Neural progenitor cell (in vitro differentiated cells): ENCODE measurements around the gene SYTL2. TPM values are rescaled to one million over a fixed set of nuclear protein-coding genes. Genes with fewer than 3 reads are reported as not detected.

Source experiments
- DNase-seq: peaks from one replicate; pipeline ENCODE4 v3.0.0-alpha.2; 2016; ENCODE audit warnings: low spot score
- H2AFZ ChIP-seq: fragments of 200-600 bp; sonication (generic); replicated peaks from 2 replicates; pipeline ENCODE4 v1.6.1; 2016; ENCODE audit warnings: antibody characterized with exemption
- H3F3A ChIP-seq: fragments of 200-600 bp; sonication (generic); 2 replicates; pipeline ENCODE4 v1.6.1; 2016; ENCODE audit warnings: antibody characterized with exemption, low read depth
- H3K27ac ChIP-seq: fragments of 200-600 bp; sonication (generic); 2 replicates; pipeline ENCODE4 v1.5.1; 2016; ENCODE audit warnings: mild to moderate bottlenecking
- H3K27me3 ChIP-seq: fragments of 200-600 bp; sonication (generic); 2 replicates; pipeline ENCODE4 v1.6.1; 2016; ENCODE audit warnings: mild to moderate bottlenecking, moderate library complexity
- H3K36me3 ChIP-seq: fragments of 200-600 bp; sonication (generic); 2 replicates; pipeline ENCODE4 v1.5.1; 2016
- H3K4me1 ChIP-seq: fragments of 200-600 bp; sonication (generic); 2 replicates; pipeline ENCODE4 v1.6.1; 2016; ENCODE audit warnings: mixed run types
- H3K4me2 ChIP-seq: fragments of 200-600 bp; sonication (generic); 2 replicates; pipeline ENCODE4 v1.6.1; 2016
- H3K4me3 ChIP-seq: fragments of 200-600 bp; sonication (generic); 2 replicates; pipeline ENCODE4 v1.5.1; 2016
- H3K79me2 ChIP-seq: fragments of 200-600 bp; sonication (generic); 2 replicates; pipeline ENCODE4 v1.6.1; 2016; ENCODE audit warnings: low read depth
- H3K9ac ChIP-seq: fragments of 200-600 bp; sonication (generic); 2 replicates; pipeline ENCODE4 v1.6.1; 2016
- H3K9me3 ChIP-seq: fragments of 200-600 bp; sonication (generic); 2 replicates; pipeline ENCODE4 v1.5.1; 2016; ENCODE audit warnings: low read depth
- H4K20me1 ChIP-seq: fragments of 200-600 bp; sonication (generic); 2 replicates; pipeline ENCODE4 v1.6.1; 2016; ENCODE audit warnings: low read depth
- H3K27ac Mint-ChIP-seq: 3 replicates; pipeline ENCODE4 v1.8.0; 2021; ENCODE audit warnings: mixed read lengths
- H3K27me3 Mint-ChIP-seq: 2 replicates; pipeline ENCODE4 v1.8.0; 2022; ENCODE audit warnings: low read depth, mild to moderate bottlenecking, inconsistent platforms, moderate library complexity, mixed read lengths; ENCODE audit not compliant: insufficient read depth
- H3K36me3 Mint-ChIP-seq: 3 replicates; pipeline ENCODE4 v1.8.0; 2021; ENCODE audit warnings: mixed read lengths
- H3K4me1 Mint-ChIP-seq: 3 replicates; pipeline ENCODE4 v1.8.0; 2021; ENCODE audit warnings: mixed read lengths
- H3K4me3 Mint-ChIP-seq: 3 replicates; pipeline ENCODE4 v1.8.0; 2021; ENCODE audit warnings: mild to moderate bottlenecking, moderate library complexity, mixed read lengths
- H3K9me3 Mint-ChIP-seq: 3 replicates; pipeline ENCODE4 v1.8.0; 2020; ENCODE audit warnings: mixed read lengths
- CTCF ChIP-seq: fragments of 200-600 bp; sonication (generic); IDR thresholded peaks from 2 replicates; pipeline ENCODE4 v1.5.1; 2017; ENCODE audit warnings: antibody characterized with exemption, mild to moderate bottlenecking
- EZH2 ChIP-seq: fragments of 200-600 bp; sonication (generic); IDR thresholded peaks from 2 replicates; pipeline ENCODE4 v1.6.1; 2017; ENCODE audit warnings: antibody characterized with exemption, mild to moderate bottlenecking, moderate library complexity
- EZH2phosphoT487 ChIP-seq: fragments of 200-600 bp; sonication (generic); IDR thresholded peaks from 2 replicates; pipeline ENCODE4 v1.6.1; 2017; ENCODE audit warnings: antibody characterized with exemption
- total RNA-seq: library from RNA; depleted of rRNA; stranded (reverse); fragments of >200 nt; gene quantifications from 2 replicates; pipeline ENCODE4 v1.2.3, GENCODE V29; 2015; ENCODE audit warnings: low replicate concordance

Gene SYTL2
- total RNA-seq, 1 donor from 2014 or later: 34.1 TPM

GRCh38 chr11:85801527-85801926, 9.4 kb downstream of the SYTL2 start:
- no peak overlapping the region for H3K4me3 ChIP-seq
- no peaks in the 10 kb centered on the region for H3K9me3 ChIP-seq
- Mint-ChIP-seq H3K9me3 (no peaks in the 10 kb centered on the region), H3K4me3 (no peak overlapping the region), H3K36me3 (no peaks in the 10 kb centered on the region), H3K27ac (no peak overlapping the region), H3K27me3 (peaks cover 3% of the 10 kb centered on the region), H3K4me1 (no peaks in the 10 kb centered on the region)
- H2AFZ ChIP-seq: no peak overlapping the region
- no peak overlapping the region for H3K9ac ChIP-seq
- no peak for DNase-seq
- H3F3A ChIP-seq: no peaks in the 10 kb centered on the region
- no peaks in the 10 kb centered on the region for H3K4me1 ChIP-seq
- no peak overlapping the region for H3K4me2 ChIP-seq
- H4K20me1 ChIP-seq: no peaks in the 10 kb centered on the region
- no peaks in the 10 kb centered on the region for H3K27me3 ChIP-seq
- TF ChIP-seq CTCF: no peak
- no peak for TF ChIP-seq EZH2phosphoT487
- no peak for TF ChIP-seq EZH2
- H3K79me2 ChIP-seq: no peaks in the 10 kb centered on the region
- no peak overlapping the region for H3K27ac ChIP-seq
- no peaks in the 10 kb centered on the region for H3K36me3 ChIP-seq

- H3K4me3 Mint-ChIP-seq: no peak overlapping the region
- H3K4me2 ChIP-seq: no peak overlapping the region
Measured at GRCh38 chr11:85800595-85801342, 10.2 kb downstream of the SYTL2 start.

DNA sequence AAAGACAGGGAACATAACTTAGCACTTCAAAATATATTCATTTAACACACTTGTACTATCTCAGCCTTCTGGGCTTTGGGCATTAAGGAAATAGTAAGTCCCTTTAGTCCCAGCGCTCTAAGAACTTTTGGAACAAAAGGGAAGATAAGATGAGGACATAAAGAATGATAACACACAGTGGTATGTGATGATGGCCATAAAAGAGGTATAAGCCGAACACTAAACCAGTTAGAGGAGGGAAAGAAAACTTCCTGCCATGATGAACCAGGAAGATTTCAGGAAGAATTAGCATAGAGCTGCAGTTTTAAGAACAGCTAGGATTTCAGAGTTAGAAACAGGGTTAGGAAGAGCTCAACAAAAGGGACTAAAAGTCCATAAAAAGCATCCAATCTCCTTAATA, 11.8 kb downstream of the SYTL2 start:
- Histone ChIP-seq H3K79me2 (no peaks in the 10 kb centered on the region), H3K27me3 (no peaks in the 10 kb centered on the region), H3K9me3 (no peaks in the 10 kb centered on the region), H3K9ac (no peak overlapping the region), H3K4me3 (no peak overlapping the region), H4K20me1 (no peaks in the 10 kb centered on the region), H3K36me3 (no peaks in the 10 kb centered on the region), H3K4me1 (no peaks in the 10 kb centered on the region), H3F3A (no peaks in the 10 kb centered on the region), H2AFZ (no peak overlapping the region), H3K27ac (no peak overlapping the region), H3K4me2 (no peak overlapping the region)
- no peak for DNase-seq
- Mint-ChIP-seq H3K4me1 (no peaks in the 10 kb centered on the region), H3K36me3 (no peaks in the 10 kb centered on the region), H3K9me3 (no peaks in the 10 kb centered on the region), H3K27me3 (peaks cover 3% of the 10 kb centered on the region), H3K27ac (no peak overlapping the region), H3K4me3 (no peak overlapping the region)
- no peak for TF ChIP-seq CTCF
- no peak for TF ChIP-seq EZH2phosphoT487
- no peak for TF ChIP-seq EZH2

More at GRCh38 chr11:85800595-85801342, 10.2 kb downstream of the SYTL2 start:
- TF ChIP-seq EZH2: no peak
- no peak for TF ChIP-seq CTCF
- TF ChIP-seq EZH2phosphoT487: no peak
- no peaks in the 10 kb centered on the region for H3K36me3 Mint-ChIP-seq
- Histone ChIP-seq H3F3A (no peaks in the 10 kb centered on the region), H3K9ac (no peak overlapping the region), H3K9me3 (no peaks in the 10 kb centered on the region), H3K27ac (no peak overlapping the region), H4K20me1 (no peaks in the 10 kb centered on the region), H3K36me3 (no peaks in the 10 kb centered on the region), H3K27me3 (no peaks in the 10 kb centered on the region), H3K4me1 (no peaks in the 10 kb centered on the region), H3K79me2 (no peaks in the 10 kb centered on the region), H3K4me3 (no peak overlapping the region), H2AFZ (no peak overlapping the region)
- no peak overlapping the region for H3K27ac Mint-ChIP-seq
- peaks cover 3% of the 10 kb centered on the region for H3K27me3 Mint-ChIP-seq
- DNase-seq: no peak
- H3K9me3 Mint-ChIP-seq: no peaks in the 10 kb centered on the region
- H3K4me1 Mint-ChIP-seq: no peaks in the 10 kb centered on the region
